Measurements from ENCODE around the gene CHID1.

CHID1 gene

DNA sequence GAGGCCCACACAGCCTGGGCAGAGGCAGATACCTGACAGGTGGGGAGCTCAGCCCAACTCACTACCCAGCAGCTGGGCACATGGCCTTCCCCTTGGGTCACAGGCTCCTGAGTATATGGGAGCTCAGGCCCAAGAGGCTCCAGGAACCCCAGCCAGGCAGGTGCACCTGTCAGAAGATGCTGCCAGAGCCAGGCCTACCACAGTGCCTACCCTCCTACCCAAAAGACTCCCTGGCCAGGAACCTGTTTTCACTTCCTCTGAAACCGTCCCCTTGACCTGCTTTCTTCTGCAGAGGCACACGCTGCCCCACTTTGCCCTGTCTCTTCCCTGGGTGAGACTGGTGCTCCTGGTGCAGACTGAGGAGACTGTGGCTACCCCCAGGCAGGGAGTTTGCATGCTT lies 2.9 kb downstream of the CHID1 start:
- no peak for DNase-seq

DNA sequence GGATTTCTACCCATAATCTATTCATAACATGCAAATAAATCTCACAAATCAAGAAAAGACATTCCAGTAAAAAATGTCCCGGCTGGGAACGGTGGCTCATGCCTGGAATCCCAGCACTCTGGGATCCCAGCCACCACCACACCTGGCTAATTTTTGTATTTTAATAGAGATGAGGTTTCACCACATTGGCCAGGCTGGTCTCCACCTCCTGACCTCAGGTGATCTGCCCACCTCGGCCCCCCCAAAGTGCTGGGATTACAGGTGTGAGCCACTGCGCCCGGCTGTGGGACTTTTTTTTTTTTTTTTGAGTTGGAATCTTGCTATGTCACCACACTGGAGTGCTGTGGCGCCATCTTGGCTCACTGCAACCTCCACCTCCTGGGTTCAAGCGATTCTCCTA lies 4.7 kb downstream of the CHID1 start:
- no peak for DNase-seq

- no peak for DNase-seq
These were observed 6.2 kb downstream of the CHID1 start for GRCh38 chr11:904380-904779.

GRCh38 chr11:901452-902061 lies 9.1 kb downstream of the CHID1 start:
- no peak for DNase-seq

DNA sequence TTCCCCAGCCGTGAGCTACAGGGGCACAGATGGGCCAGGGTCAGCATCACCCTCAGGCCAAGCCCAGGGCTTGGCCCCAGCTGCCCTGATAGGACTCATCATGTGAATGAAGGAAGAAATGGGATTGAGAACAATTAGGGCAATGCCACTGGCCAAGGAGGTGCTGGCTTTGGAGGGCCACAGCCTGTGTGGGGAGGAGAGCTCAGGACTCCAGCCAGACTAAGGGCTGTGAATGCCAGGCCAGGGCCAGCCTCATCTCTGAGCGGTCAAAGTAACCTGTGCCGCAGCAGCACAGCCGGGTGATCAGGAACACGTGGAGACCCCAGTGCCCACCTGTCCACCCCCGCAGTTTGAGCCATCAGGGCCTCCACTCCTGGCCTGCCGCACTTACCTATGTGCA lies 10.1 kb downstream of the CHID1 start:
- DNase-seq = no peak

- no peak for DNase-seq
These were observed 10.9 kb downstream of the CHID1 start for GRCh38 chr11:899724-900123.

DNA sequence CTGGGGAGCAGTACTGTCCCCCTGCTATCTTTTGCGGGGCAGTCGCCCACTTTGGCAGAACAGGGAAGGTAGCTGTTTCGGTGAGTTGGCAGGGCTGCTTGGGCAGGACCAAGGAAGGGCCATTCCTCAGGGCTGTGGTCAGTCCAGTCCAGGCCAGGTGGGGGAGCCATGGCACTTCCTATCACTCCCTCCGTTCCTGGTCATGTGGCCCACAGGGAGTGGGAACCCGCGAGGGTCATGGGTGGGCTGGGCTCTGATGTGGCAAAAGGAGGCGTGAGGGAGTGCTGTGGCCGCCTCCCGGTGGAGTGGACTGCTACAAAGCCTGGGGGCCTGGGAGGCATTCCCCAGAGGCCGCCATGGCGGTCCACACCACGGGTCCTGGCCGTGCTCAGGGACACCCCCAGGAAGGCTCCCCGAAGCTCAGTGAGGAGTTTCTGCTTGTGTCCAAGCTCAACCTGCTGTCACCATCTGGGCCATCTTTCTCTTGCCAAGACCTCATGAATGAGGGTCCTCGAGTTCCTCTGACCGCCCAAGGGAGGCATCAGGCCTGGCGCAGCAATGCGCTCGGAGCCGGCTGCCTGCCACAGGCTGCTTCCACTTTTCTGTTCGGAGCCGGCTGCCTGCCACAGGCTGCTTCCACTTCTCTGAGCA lies 11.9 kb downstream of the CHID1 start:
- DNase-seq = no peak

- no peak for DNase-seq
These were observed 12.5 kb downstream of the CHID1 start for GRCh38 chr11:898143-898511.

DNA sequence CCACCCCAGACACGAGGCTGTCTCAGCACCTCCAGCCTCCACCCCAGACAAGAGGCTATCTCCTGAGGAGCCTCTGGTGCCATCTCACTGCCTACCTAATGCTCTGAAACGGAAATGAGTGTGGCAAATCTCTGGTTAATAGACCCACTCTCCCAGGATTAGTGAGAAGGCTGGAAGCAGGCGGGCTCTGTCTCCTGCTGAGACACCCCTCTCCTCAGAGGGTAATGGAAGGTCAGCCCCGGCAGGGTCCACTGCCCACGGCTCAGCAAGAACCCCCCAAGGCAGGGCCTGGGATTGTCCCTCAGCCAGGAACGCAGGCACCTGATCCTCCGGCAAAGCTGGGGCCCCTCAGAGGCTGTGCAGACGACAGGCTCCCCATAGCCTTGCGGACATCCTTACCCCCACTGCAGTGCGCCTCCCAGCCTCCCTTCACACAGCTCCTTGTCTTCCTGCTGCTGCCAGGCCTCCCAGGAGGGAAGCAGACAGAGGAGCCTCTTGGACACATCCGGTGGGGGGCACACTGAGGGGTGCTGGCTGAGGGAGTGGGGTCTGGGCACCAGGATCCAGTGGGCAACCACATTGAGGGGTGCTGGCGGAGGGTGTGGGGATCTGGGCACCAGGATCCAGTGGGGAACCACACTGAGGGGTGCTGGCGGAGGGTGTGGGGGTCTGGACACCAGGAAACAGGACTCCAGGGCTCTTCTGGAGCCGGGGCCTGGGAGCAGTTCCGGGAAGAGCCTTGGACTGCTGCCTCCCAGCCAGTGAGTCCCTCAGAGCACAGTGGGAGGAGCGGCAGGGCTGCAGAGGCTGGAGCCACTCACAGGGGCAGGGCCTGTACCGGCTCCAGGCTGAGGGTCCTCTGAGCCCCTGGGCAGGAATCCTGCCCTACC lies 13.1 kb downstream of the CHID1 start:
- DNase-seq = no peak

- no peak for DNase-seq
These were observed 15.1 kb downstream of the CHID1 start for GRCh38 chr11:895331-896110.

GRCh38 chr11:894575-895201 lies 15.9 kb downstream of the CHID1 start:
- DNase-seq = no peak

DNA sequence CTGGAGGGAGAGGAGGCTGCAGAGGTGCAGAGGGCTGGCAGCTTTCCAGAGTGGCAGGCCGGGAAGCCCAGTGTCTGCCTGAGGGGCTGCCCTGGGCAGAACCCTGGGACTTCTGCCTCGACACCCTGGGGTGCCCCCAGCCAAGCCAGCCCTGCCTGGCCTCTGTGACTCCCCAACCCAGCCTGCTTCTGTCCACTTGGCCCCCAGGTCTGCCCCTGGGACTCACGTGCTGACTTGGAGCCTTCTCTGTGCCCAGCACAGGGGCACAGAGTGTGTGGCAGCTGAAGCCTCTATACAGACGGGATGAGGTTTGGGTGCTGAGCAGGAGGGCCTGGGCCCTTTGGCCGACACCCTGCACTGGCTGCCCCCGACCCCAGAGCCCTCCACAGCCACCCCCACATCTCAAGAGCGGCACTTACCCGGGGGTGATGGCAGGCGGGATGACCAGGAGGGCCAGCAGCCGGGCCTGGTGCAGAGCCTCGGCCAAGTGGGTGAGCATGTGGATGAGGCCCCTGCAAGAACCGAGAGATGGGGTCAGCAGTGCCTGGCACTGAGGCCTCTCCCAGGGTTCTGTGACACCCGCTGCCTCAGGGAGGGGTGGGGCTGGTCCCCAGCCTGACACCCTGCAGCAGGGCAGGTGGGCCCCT lies 17.5 kb downstream of the CHID1 start:
- no peak for DNase-seq

DNA sequence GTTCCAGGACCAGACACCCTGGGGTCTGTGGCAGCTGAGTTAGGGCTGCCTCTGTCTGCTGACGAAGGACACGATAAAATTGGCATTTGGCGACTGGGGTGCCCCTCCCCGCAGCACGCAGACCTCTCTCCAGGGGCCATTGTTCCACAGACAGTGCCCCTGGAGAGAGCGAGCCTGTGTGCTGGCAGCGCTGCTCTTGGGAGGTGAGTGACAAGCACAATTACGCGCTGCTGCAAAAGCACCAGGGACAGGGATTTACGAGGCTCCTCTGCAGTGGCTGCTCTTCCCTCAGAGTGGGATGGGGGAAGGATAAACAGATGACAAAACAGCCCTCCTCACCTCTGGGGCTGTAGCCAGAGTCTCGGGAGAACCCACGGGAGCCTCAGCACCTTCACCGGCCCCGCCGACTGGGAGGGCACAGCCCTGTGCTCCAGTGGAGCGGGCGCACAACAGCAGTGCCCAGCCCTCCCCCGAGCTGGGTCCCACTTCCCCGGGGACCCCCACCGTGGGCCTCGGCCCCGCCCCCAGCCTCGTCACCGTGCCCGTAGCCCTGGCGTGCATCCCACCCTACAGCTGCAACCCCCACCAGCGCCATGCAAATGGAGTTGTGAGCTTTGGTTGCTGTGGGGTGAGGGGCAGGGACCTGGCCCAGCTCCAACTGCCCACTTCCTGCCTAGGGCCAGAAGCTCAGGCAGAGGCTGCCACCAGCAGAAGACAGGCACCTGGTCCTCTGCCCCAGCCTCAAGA lies 19.6 kb downstream of the CHID1 start:
- no peak for DNase-seq

- no peak for DNase-seq
These were observed 20.7 kb downstream of the CHID1 start for GRCh38 chr11:889687-890475.

GRCh38 chr11:889257-889656 lies 21.4 kb downstream of the CHID1 start:
- no peak for DNase-seq

GRCh38 chr11:888310-889212 lies 22.0 kb downstream of the CHID1 start:
- DNase-seq = no peak

GRCh38 chr11:887589-887988 lies 23.0 kb downstream of the CHID1 start:
- no peak for DNase-seq

DNA sequence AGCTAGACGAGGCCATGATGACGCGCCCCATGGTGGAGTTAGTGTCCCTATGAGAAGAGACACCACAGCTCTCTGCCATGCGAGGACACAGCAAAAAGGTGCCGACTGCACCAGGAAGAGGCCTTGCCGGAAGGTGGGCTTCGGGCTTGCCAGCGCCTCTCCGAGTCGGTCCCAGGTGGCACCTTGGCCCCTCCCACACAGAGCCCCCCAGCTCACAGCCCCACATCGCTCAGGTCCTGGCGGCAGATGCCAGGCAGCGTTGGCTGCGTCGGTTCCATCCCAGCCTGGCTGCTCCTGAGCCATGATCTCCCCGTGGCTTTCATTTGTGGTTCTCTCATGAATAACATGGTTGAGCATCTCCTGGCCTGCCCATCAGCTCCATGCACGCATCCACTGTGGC lies 24.0 kb downstream of the CHID1 start:
- no peak for DNase-seq

DNA sequence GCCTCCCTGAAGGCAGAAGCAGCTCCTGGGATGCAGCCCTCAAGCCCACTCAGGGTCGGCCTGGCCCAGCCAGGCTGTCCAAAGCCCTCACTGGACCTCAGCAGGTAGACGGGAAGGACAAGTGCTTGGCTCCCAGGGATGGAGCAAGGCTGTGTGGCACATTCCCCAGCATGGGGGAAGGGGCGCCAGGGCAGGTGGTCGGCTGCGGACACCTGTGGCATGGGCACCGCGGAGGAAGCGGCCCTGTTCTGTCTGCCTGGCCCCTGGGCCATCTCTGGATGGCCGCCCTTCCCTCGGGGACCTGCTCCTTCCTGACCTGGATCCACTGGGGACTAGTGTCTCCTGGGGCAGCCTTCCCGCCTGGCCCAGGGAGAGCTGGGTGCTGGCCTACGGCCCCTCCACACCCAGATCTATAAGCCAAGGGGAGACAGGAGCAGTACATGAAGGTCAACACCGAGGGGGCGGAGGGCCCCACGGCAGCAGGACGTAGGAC lies 26.0 kb downstream of the CHID1 start:
- DNase-seq = no peak
